Measurements from ENCODE around the gene ZNF385C.

ZNF385C gene

GRCh38 chr17:42125565-42125964 lies 27.3 kb upstream of the ZNF385C start:
- DNase-seq (ENCODE audit: low spot score), result no peak

- DNase-seq (ENCODE audit: low spot score), result no peak
These were observed 26.0 kb upstream of the ZNF385C start for GRCh38 chr17:42124256-42124655.

GRCh38 chr17:42122371-42123303 lies 24.4 kb upstream of the ZNF385C start, which contains the start of gene HSPB9:
Gene HSPB9, plus strand, starts transcription at chr17:42122804. Its CDS starts 47 bp downstream, at chr17:42122851.
- DNase-seq (ENCODE audit: low spot score), result no peak

- peak; percentile 98 for DNase-seq (ENCODE audit: low spot score)
These were observed 22.8 kb upstream of the ZNF385C start, which contains the start of gene KAT2A for GRCh38 chr17:42120770-42121769. Gene KAT2A, minus strand, starts transcription at chr17:42121367. Its CDS starts 63 bp downstream, at chr17:42121304.

- DNase-seq (ENCODE audit: low spot score), result no peak
These were observed 22.0 kb upstream of the ZNF385C start for GRCh38 chr17:42120161-42120769.

- no peak for DNase-seq (ENCODE audit: low spot score)
These were observed 21.0 kb upstream of the ZNF385C start for GRCh38 chr17:42119301-42119700.

GRCh38 chr17:42118545-42118944 lies 20.3 kb upstream of the ZNF385C start:
- DNase-seq (ENCODE audit: low spot score), result no peak

DNA sequence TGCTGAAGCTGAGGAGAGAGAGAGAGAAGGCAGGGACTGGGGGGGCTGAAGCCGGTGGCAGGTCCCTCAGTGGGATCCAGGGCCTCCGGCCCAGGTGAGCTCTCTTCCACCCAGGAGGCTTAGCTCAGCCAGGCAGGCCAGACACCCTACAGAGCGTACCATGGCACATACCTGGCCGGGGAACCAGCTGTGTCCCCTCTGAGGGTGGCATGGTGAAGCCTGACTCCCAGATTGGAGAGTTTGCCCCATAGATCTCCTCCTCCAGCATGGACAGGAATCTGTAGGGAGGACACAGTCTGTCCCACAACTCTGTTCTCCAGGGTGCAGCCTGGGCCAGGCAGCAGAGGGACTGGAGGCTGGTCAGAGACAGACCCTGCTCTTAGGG lies 19.8 kb upstream of the ZNF385C start:
- DNase-seq (ENCODE audit: low spot score), result no peak

- no peak for DNase-seq (ENCODE audit: low spot score)
These were observed 19.3 kb upstream of the ZNF385C start for GRCh38 chr17:42117397-42118125.

GRCh38 chr17:42116705-42117396 lies 18.6 kb upstream of the ZNF385C start:
- peak; percentile 83 for DNase-seq (ENCODE audit: low spot score)

- no peak for DNase-seq (ENCODE audit: low spot score)
These were observed 15.8 kb upstream of the ZNF385C start for GRCh38 chr17:42114118-42114517.

DNA sequence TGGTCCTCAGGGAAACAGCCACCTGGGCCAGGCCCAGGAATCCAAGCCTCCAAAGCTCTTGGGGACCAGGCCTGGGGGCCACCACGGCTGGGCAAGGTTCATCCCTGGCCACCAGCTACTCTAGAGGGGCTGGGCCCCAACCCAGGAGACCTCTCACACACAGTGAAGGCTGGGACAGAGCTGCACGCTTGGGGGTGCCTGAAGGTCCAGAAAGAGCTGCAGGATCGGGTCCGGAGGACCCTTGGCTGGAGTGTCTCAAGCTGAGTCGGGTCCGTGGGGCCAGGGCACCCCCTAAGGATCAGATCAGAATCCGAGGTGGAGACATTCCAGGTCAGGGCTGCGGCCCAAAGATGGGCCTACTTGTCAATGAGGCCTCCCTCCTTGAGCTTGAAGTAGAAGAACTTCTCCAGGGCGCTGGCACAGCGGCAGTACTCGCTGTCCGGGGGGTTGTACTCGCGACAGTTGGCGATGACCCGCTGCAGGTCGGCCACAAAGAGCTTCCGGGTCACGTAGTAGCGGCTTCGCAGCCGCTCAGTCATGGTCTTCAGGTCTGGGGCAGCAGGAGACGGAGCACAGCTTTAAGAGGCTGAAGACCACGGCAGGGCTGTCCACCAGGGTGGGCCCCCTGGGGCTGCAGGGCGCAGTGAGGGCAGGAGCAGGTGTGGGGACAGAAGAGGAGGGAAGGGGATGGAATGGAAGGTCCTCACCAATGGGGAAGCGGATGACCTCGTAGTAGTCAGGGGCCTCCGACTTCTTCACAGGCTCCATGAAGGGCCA lies 15.2 kb upstream of the ZNF385C start:
- DNase-seq (ENCODE audit: low spot score), result no peak

GRCh38 chr17:42112552-42113176 lies 14.4 kb upstream of the ZNF385C start, which contains the start of gene DHX58:
Gene DHX58, minus strand, starts transcription at chr17:42112714. Its CDS starts 822 bp downstream, at chr17:42111892.
- peak; percentile 98 for DNase-seq (ENCODE audit: low spot score)

DNA sequence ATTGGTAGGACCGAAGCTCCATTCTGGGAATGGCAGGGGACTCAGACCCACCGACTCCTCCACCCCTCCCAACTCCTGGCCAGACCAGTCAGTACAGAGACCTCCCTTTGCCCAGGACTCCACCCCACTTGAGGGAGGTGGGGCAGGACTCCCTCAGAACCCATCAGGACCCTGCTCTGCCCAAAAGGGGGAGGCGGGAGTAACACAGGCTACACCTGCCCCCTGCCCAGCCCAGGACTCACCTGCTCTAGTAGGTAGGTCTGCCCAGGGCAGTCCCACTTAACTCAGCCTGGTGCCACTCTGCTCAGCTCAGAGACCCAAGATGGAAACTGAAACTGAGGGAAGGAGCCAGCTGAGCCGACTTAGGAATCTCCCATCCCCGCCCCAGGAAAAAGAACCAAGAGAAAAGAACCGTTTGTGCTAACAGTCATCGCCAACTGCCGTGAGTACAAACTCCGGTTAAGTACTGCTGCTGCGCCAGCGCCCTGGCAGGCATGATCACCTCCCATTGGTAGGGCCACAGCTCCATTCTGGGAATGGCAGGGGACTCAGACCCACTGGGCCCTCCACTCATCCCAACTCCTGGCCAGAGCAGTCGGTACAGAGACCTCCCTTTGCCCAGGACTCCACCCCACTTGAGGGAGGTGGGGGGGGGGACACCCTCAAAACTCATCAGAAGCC lies 13.7 kb upstream of the ZNF385C start:
- DNase-seq (ENCODE audit: low spot score), result peak; percentile 82

GRCh38 chr17:42111265-42111636 lies 13.0 kb upstream of the ZNF385C start:
- no peak for DNase-seq (ENCODE audit: low spot score)

DNA sequence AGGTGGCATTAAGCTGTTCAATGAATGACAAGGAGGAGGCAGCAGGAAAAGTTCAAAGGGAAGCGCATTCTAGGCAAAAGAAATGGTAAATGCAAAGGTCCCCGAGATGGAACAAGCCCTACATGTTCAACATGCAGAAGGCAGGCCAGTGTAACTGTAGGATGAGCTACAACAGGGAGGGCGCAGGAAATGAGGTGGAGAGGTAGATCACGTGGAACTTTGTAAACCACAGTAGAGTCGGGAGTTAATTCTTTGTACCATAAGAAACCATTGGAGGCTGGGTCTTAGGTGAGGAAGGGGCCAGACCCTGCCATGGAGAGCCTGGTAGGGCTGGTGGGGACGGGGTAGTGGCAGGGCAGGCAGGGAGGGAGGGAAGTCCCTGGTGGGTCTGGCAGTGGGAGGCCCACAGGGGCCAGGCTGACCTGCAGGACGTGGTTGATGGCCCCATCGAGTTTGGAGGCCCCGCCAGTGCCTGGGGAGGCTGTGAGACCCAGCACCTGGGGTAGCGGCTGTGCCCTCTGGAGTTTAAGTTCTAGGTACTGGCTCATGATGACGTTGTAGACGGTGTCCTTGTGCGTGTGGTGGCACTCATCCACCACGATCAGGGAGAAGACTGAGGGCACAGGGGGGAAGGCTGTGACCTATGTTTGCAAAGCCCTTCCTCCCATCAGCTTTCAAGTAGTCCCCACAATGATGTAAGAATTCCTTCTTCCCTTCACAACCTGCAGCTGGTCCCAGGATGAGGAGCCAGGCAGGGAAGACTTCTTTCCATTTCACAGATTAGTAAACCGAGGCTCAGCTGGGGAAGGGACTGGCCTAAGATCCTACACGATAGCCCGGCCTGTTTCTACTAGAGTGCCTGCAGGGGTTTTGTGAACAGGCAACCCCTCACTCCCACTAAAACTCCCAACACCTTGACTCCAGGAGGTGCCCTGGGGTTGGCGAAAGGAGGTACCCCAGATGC lies 12.3 kb upstream of the ZNF385C start:
- DNase-seq (ENCODE audit: low spot score), result no peak

- DNase-seq (ENCODE audit: low spot score), result no peak
These were observed 10.8 kb upstream of the ZNF385C start for GRCh38 chr17:42109086-42109485.

All from hepatic stellate cell (primary cell).